ES-I3 (cell line): Measurements from ENCODE around the gene RUNDC1.
"Not testable (repeated sequence)": the region's sequence is repeated elsewhere in the genome, so short reads cannot be mapped to it uniquely, and the experiment has no call there.

Experiments
- H3K36me3 ChIP-seq: 2 replicates; pipeline ENCODE4 v1.6.1; 2013; ENCODE audit warnings: mild to moderate bottlenecking, low read length, control low read depth, moderate library complexity; ENCODE audit not compliant: insufficient read depth
- H3K4me1 ChIP-seq: 2 replicates; pipeline ENCODE4 v1.6.1; 2013; ENCODE audit warnings: mild to moderate bottlenecking, control low read depth, low read length; ENCODE audit not compliant: insufficient read depth
- H3K9ac ChIP-seq: 2 replicates; pipeline ENCODE4 v1.6.1; 2013; ENCODE audit warnings: low read depth, mild to moderate bottlenecking, low read length, moderate library complexity
- H3K9me3 ChIP-seq: 2 replicates; pipeline ENCODE4 v1.6.1; 2013; ENCODE audit warnings: mild to moderate bottlenecking, low read length, moderate library complexity; ENCODE audit not compliant: control insufficient read depth, insufficient read depth

RUNDC1 gene

GRCh38 chr17:42979511-42980273 lies 673 bp upstream of the RUNDC1 start, which contains the start of gene PTGES3L:
Gene PTGES3L, minus strand, starts transcription at chr17:42980080. Its CDS starts 27 bp downstream, at chr17:42980053.
- Histone ChIP-seq H3K4me1 (peaks cover 7% of the 10 kb centered on the region), H3K9me3 (no peaks in the 10 kb centered on the region), H3K36me3 (peaks cover 3% of the 10 kb centered on the region; the same call in 1 of the 2 replicates), H3K9ac (peak within 1 kb of the TSS; percentile 87)

DNA sequence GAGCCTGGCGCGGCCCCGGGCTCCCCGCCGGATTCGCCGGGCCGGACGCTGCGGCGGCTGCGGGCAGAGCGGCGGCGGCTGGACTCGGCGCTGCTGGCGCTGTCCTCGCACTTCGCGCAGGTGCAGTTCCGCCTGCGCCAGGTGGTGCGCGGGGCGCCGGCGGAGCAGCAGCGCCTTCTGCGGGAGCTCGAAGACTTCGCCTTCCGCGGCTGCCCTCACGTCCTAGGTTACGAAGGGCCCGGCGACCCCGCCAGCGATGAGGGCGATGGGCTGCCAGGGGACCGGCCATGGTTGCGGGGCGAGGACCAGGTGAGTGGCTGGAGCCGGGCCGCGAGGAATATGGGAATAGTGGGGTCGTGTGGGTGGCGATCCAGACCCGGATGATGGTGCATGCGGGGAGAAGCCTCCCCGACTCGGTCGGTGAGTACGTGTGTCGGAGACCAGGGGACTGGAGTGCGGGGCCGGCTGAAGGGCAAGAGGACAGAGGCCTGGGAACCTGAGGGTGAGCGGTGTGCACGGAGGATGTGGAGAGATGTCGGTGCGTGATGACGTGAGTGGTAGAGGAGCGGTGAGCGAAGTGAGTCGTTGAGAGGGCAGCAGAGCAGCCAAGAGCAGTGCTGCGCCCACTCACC lies 517 bp downstream of the RUNDC1 start:
- peak overlapping the region; percentile 87 for H3K9ac ChIP-seq
- peaks cover 7% of the 10 kb centered on the region for H3K4me1 ChIP-seq
- H3K9me3 ChIP-seq: no peaks in the 10 kb centered on the region
- H3K36me3 ChIP-seq: peaks cover 3% of the 10 kb centered on the region

DNA sequence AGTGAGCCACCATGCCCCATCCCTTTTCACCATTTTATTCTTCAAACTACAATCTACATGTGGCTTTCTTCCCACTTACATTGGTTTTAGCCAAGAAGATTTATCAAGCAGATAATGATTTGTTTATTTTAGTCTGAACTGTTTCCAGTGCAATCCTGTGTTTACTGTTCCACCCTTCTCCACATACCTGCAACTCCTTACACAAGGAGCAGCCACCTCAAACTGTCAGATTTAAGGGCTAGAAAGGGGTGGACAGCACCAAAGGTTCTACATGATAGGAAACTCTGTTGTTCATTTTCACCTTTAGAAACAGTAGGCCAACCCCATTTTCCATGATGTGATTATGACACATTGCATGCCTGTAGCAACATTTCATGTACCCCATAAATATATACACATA lies 1.9 kb downstream of the RUNDC1 start:
- H3K36me3 ChIP-seq: peaks cover 5% of the 10 kb centered on the region
- no peaks in the 10 kb centered on the region for H3K9me3 ChIP-seq
- peaks cover 7% of the 10 kb centered on the region for H3K4me1 ChIP-seq
- no peak overlapping the region for H3K9ac ChIP-seq

DNA sequence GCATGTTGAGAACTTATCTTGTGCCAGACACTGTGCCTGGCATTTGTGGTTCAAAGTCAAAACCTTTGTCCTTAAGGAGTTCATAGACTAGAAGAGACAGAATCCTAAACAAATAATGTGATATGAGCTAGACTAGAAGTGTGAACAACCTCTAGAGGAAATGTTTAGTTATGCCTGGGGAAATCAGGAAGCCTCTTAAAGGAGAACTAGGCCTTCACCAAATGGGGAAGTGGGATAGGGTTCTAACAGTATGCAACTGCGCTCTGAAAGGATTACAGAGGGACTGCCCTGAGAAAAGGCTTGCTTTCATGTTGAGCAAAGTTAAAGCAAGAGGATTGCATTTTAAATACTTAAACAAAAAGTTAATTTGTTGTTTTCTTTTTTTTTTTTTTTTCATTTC lies 4.9 kb downstream of the RUNDC1 start:
- Histone ChIP-seq H3K9ac (no peak overlapping the region), H3K36me3 (peaks cover 25% of the 10 kb centered on the region), H3K9me3 (no peaks in the 10 kb centered on the region), H3K4me1 (no peaks in the 10 kb centered on the region)

GRCh38 chr17:42989141-42989540 lies 8.8 kb downstream of the RUNDC1 start:
- H3K4me1 ChIP-seq: no peaks in the 10 kb centered on the region
- H3K36me3 ChIP-seq: peaks cover 35% of the 10 kb centered on the region
- H3K9me3 ChIP-seq: no peaks in the 10 kb centered on the region
- no peak overlapping the region for H3K9ac ChIP-seq

- no peak overlapping the region for H3K9ac ChIP-seq
- H3K36me3 ChIP-seq: peaks cover 35% of the 10 kb centered on the region
- no peaks in the 10 kb centered on the region for H3K4me1 ChIP-seq
- H3K9me3 ChIP-seq: no peaks in the 10 kb centered on the region
Measured at GRCh38 chr17:42989726-42990652, 9.6 kb downstream of the RUNDC1 start.

DNA sequence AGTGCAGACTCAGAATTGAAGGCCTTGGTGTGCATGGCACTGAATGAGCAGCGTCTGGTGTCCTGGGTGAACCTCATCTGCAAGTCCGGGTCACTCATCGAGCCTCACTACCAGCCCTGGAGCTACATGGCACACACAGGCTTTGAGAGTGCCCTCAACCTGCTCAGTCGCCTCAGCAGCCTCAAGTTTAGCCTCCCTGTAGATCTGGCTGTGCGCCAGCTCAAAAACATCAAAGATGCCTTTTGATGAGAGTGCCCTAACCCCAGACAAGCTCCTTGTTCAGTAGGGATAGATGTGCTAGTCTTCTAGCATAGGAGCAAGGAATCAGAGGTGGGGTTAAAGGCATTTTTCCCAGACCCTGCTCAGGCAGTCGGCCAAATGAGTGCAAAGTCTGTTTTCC lies 11.1 kb downstream of the RUNDC1 start:
- Histone ChIP-seq H3K4me1 (no peaks in the 10 kb centered on the region), H3K36me3 (peaks cover 32% of the 10 kb centered on the region), H3K9ac (no peak overlapping the region), H3K9me3 (no peaks in the 10 kb centered on the region)

DNA sequence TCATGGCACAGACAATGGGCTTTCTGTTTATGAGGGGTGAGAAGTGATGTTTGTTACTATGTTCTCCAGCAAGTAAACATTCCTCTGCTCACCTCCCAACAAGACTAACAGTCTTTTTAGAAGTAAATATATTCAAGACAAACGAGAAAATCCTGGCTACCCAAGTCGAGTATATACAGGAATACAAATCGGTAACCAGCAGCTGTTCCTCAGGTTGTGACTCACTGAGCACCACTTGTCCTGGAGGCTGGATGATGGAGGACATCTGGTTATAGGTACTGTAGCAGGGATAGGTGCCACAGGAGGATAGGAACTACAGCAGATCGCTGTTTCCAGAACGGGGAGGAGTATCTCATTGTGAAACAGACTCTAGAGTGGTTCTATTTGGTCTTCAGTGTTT lies 12.5 kb downstream of the RUNDC1 start:
- peaks cover 30% of the 10 kb centered on the region for H3K36me3 ChIP-seq

GRCh38 chr17:42993913-42994312 lies 13.5 kb downstream of the RUNDC1 start:
- H3K36me3 ChIP-seq: peaks cover 22% of the 10 kb centered on the region
- H3K9me3 ChIP-seq, H3K4me1 ChIP-seq, H3K9ac ChIP-seq: not testable (repeated sequence)

More for the DNA sequence above, 12.5 kb downstream of the RUNDC1 start:
- Histone ChIP-seq H3K9me3 (no peaks in the 10 kb centered on the region), H3K4me1 (0 out of 2 replicates have a peak, but pooled peaks cover 5% of the 10 kb centered on the region), H3K9ac (no peak overlapping the region)

DNA sequence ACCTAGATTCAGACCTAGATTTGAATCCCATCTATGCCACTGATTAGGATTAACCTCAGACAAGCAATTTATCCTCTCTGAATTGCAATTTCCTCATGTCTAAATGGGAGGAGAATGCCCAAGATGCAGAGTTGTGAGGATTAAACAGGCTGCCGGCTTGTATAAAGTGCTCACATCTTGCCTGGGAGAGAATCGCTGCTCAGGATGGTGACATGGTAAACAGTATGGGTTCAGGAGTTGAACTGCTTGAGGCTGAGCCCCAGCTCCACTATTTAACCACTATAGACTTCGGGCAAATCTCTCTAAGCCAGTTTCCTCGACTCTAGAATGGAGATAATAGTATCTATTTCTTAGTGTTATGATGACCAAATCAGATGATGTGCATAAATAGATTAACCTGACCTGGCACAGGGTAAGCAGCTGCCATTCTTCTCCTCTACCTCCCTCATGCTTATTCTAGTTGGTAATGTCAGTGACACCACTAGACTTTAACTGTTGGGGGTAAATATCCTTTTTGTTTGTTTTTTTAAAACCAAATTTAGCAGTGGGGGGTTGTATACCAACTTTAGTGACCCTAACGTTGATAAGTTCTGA lies 17.1 kb downstream of the RUNDC1 start:
- Histone ChIP-seq H3K9me3 (no peaks in the 10 kb centered on the region), H3K9ac (peak overlapping the region; percentile 41; the same call in 1 of the 2 replicates), H3K4me1 (peaks cover 15% of the 10 kb centered on the region; the same call in 1 of the 2 replicates), H3K36me3 (peaks cover 27% of the 10 kb centered on the region)

DNA sequence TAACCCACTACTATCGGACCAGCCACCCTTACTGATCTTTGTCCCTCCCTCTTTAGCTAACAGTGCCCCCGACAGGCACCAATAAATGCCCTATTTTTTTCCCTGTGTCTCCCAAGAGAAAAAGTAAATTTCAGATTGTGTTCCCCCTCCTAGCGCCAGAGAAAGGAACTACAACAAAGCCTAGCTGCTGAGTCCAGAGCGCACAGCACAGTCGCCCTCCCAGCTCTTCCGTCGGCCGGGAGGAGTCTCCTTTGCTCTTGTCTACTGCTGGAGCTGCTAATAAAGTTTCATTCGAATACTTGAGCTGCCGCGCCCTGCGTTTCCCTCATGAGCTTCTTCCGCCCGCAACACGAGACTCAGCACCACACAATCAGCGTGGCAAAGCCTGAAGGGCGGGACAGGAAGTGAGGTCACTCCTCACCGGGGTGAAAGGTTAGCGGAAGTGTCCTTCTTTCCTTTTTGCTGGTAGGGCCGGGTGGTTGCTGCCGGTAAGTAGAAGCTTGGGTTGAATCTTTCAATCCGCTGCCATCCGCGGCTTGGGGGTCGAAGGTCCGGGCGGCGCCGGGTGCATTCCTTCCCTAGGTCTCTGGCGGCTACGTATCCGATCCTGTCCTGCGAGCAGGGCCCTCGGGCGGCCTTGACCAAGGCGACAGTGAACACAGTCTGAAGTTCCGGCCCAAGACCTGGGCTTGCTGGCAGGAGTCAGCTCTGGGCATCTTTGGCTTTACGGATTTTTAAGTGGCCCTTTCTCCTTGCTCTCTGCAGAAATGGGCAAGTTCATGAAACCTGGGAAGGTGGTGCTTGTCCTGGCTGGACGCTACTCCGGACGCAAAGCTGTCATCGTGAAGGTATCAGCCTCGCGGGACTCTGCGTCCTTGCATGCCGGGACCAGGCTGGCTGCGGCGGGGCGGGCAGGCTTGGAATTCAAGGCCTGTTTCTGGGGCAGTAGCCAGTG lies 17.9 kb downstream of the RUNDC1 start, which contains the start of gene RPL27:
Gene RPL27 (plus strand): TSS at position 436 of the 955 bp plus-strand sequence. CDS start 332 bp downstream, at position 768.
- H3K36me3 ChIP-seq: peaks cover 31% of the 10 kb centered on the region

GRCh38 chr17:42999003-42999525 lies 18.7 kb downstream of the RUNDC1 start:
- peaks cover 31% of the 10 kb centered on the region for H3K36me3 ChIP-seq
- peaks cover 15% of the 10 kb centered on the region; the same call in 1 of the 2 replicates for H3K4me1 ChIP-seq
- H3K9me3 ChIP-seq: no peaks in the 10 kb centered on the region
- peak overlapping the region; percentile 81 for H3K9ac ChIP-seq

More for the DNA sequence above, 17.9 kb downstream of the RUNDC1 start, which contains the start of gene RPL27:
- H3K9me3 ChIP-seq: no peaks in the 10 kb centered on the region
- H3K9ac ChIP-seq: peak within 1 kb of the TSS; percentile 81
- H3K4me1 ChIP-seq: peaks cover 15% of the 10 kb centered on the region; the same call in 1 of the 2 replicates

DNA sequence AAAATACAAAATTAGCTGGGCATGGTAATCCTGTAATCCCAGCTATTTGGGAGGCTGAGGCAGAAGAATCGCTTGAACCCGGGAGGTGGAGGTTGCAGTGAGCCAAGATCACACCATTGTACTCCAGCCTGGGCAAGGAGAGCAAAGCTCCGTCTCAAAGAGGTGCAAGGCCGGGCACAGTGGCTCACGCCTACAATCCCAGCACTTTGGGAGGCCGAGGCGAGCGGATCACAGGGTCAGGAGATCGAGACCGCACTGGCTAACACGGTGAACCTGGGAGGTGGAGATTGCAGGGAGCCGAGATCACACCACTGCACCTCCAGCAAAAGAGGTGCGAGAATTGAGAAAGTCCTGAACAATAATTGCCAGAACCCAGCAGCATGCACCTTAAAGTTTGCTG lies 20.5 kb downstream of the RUNDC1 start:
- peaks cover 15% of the 10 kb centered on the region; the same call in 1 of the 2 replicates for H3K4me1 ChIP-seq
- not testable (repeated sequence) for H3K9me3 ChIP-seq, H3K9ac ChIP-seq
- peaks cover 31% of the 10 kb centered on the region for H3K36me3 ChIP-seq
